Fibroblast of lung (primary cell): ENCODE data around the gene TMEM134. TPM values are rescaled to one million over a fixed set of nuclear protein-coding genes. Genes with fewer than 3 reads are reported as not detected.

Experiments used
- DNase-seq, 2 donors: peaks; one replicate each; pipeline versions ENCODE4 v3.0.0 to v3.0.0-alpha.2; 2010; ENCODE audit warnings: low read depth in 2 of 2
- H2AFZ ChIP-seq: 2 replicates; pipeline ENCODE4 v1.5.1; 2012; ENCODE audit warnings: low read length, control low read depth, inconsistent platforms
- H3K27ac ChIP-seq: 2 replicates; pipeline ENCODE4 v1.5.1; 2011; ENCODE audit warnings: low read length, control low read depth; ENCODE audit not compliant: insufficient read depth
- H3K27me3 ChIP-seq: 2 replicates; pipeline ENCODE4 v1.5.1; 2011; ENCODE audit warnings: mild to moderate bottlenecking, low read length; ENCODE audit not compliant: control insufficient read depth, insufficient read depth
- H3K36me3 ChIP-seq: 2 replicates; pipeline ENCODE4 v1.5.1; 2011; ENCODE audit warnings: low read length; ENCODE audit not compliant: control insufficient read depth, insufficient read depth
- H3K4me1 ChIP-seq: 2 replicates; pipeline ENCODE4 v1.5.1; 2011; ENCODE audit warnings: low read length; ENCODE audit not compliant: control insufficient read depth, insufficient read depth; ENCODE audit errors: extremely low read depth
- H3K4me2 ChIP-seq: 2 replicates; pipeline ENCODE4 v1.5.1; 2011; ENCODE audit warnings: low read length, control low read depth; ENCODE audit not compliant: insufficient read depth; ENCODE audit errors: extremely low read depth
- H3K4me3 ChIP-seq, 4 experiments: fragments of 200-600 bp in 1 of 4; sonication (generic) in 1 of 4; replicated peaks in 1 of 4; 2 replicates each; pipeline ENCODE4 v1.5.1; 2011 to 2016; ENCODE audit warnings: low read length in 4 of 4, low read depth in 3 of 4, mild to moderate bottlenecking in 3 of 4, control low read depth in 2 of 4, inconsistent platforms in 1 of 4, mixed read lengths in 1 of 4; ENCODE audit not compliant: insufficient read depth in 1 of 4; ENCODE audit errors: control extremely low read depth in 1 of 4
- H3K79me2 ChIP-seq: 2 replicates; pipeline ENCODE4 v1.5.1; 2012; ENCODE audit warnings: mild to moderate bottlenecking, low read length, inconsistent platforms; ENCODE audit not compliant: control insufficient read depth, insufficient read depth
- H3K9ac ChIP-seq: 2 replicates; pipeline ENCODE4 v1.5.1; 2011; ENCODE audit warnings: mild to moderate bottlenecking, low read length, control low read depth; ENCODE audit not compliant: insufficient read depth
- H3K9me3 ChIP-seq: 2 replicates; pipeline ENCODE4 v1.5.1; 2012; ENCODE audit warnings: low read depth, low read length; ENCODE audit not compliant: control insufficient read depth, insufficient read depth
- H4K20me1 ChIP-seq: 2 replicates; pipeline ENCODE4 v1.5.1; 2011; ENCODE audit warnings: low read length; ENCODE audit not compliant: control insufficient read depth, insufficient read depth; ENCODE audit errors: extremely low read depth
- CTCF ChIP-seq, 2 donors: IDR thresholded peaks in 1 of 2; conservative IDR thresholded peaks in 1 of 2; 1 replicate in 1 of 2; 2 replicates in 1 of 2; pipeline ENCODE4 v1.5.1; 2011 to 2012; ENCODE audit warnings: low read length in 2 of 2, control low read depth in 1 of 2, inconsistent platforms in 1 of 2, low read depth in 1 of 2, mild to moderate bottlenecking in 1 of 2
- EZH2 ChIP-seq: IDR thresholded peaks from 2 replicates; pipeline ENCODE4 v1.5.1; 2012; ENCODE audit warnings: low read length, control low read depth, mild to moderate bottlenecking; ENCODE audit errors: missing control alignments
- polyA plus RNA-seq, 2 donors: library from polyadenylated mRNA; depleted of rRNA in 1 of 2; stranded (reverse) in 1 of 2; unstranded in 1 of 2; fragments of >200 nt; gene quantifications; 2 replicates each; pipeline ENCODE4 v1.2.1, GENCODE V29; 2011 to 2012; ENCODE audit warnings: missing spikeins in 1 of 2
- total RNA-seq: library from RNA; depleted of rRNA; stranded (reverse); fragments of >200 nt; gene quantifications from 2 replicates; pipeline ENCODE4 v1.2.1, GENCODE V29; 2014

TMEM134 gene
- total and polyA plus RNA-seq, 2 donors (not counting 1 experiment from before 2014, with no cell fraction given): 11.2 to 22.0 TPM

- H3K27ac ChIP-seq: no peak overlapping the region
- no peak for TF ChIP-seq CTCF (conservative IDR thresholded peaks at IDR 0.05 in 1 of 2, IDR thresholded peaks at IDR 0.05 in 1 of 2; ENCODE audit: low read depth in 1 of 2, low read length in 2 of 2)
- TF ChIP-seq EZH2: no peak
- H2AFZ ChIP-seq: no peak overlapping the region
Measured at GRCh38 chr11:67465189-67465510, 3.9 kb downstream of the TMEM134 start.

GRCh38 chr11:67464411-67465188 lies 4.5 kb downstream of the TMEM134 start:
- no peaks in the 10 kb centered on the region for H3K9me3 ChIP-seq
- no peaks in the 10 kb centered on the region for H3K36me3 ChIP-seq
- H3K27me3 ChIP-seq: no peaks in the 10 kb centered on the region
- H3K4me3 ChIP-seq: peak overlapping the region; percentile 29 to 65 (median 37)
- H2AFZ ChIP-seq: peak overlapping the region; percentile 64
- DNase-seq: peak; percentile 52 to 68
- TF ChIP-seq EZH2 (no peak), CTCF (conservative IDR thresholded peaks at IDR 0.05 in 1 of 2, IDR thresholded peaks at IDR 0.05 in 1 of 2; ENCODE audit: low read depth in 1 of 2, low read length in 2 of 2) (no peak)
- H3K79me2 ChIP-seq: no peaks in the 10 kb centered on the region
- no peaks in the 10 kb centered on the region for H4K20me1 ChIP-seq
- peak overlapping the region; percentile 32 for H3K9ac ChIP-seq
- H3K4me1 ChIP-seq: peaks cover 6% of the 10 kb centered on the region
- no peak overlapping the region for H3K27ac ChIP-seq
- peak overlapping the region; percentile 35 for H3K4me2 ChIP-seq

More at GRCh38 chr11:67465189-67465510, 3.9 kb downstream of the TMEM134 start:
- H3K9me3 ChIP-seq: no peaks in the 10 kb centered on the region
- no peaks in the 10 kb centered on the region for H3K36me3 ChIP-seq
- peak overlapping the region; percentile 29 to 65 (median 37) for H3K4me3 ChIP-seq
- no peak for DNase-seq
- peak overlapping the region; percentile 32 for H3K9ac ChIP-seq
- H4K20me1 ChIP-seq: no peaks in the 10 kb centered on the region
- H3K79me2 ChIP-seq: no peaks in the 10 kb centered on the region
- H3K4me1 ChIP-seq: peaks cover 6% of the 10 kb centered on the region
- no peaks in the 10 kb centered on the region for H3K27me3 ChIP-seq
- peak overlapping the region; percentile 35 for H3K4me2 ChIP-seq

GRCh38 chr11:67463680-67464410 lies 5.2 kb downstream of the TMEM134 start:
- Histone ChIP-seq H3K4me3 (peak overlapping the region in 1 of 4 experiments; percentile 65), H3K79me2 (no peaks in the 10 kb centered on the region), H4K20me1 (no peaks in the 10 kb centered on the region), H3K9ac (peak overlapping the region; percentile 16), H2AFZ (peak overlapping the region; percentile 41), H3K4me2 (no peak overlapping the region), H3K4me1 (peaks cover 6% of the 10 kb centered on the region), H3K36me3 (no peaks in the 10 kb centered on the region), H3K9me3 (no peaks in the 10 kb centered on the region), H3K27me3 (no peaks in the 10 kb centered on the region), H3K27ac (peak overlapping the region; percentile 16)
- peak in 1 of 2 donors; percentile 34 for DNase-seq
- TF ChIP-seq EZH2: no peak
- TF ChIP-seq CTCF (conservative IDR thresholded peaks at IDR 0.05 in 1 of 2, IDR thresholded peaks at IDR 0.05 in 1 of 2; ENCODE audit: low read depth in 1 of 2, low read length in 2 of 2): no peak
